H1 (cell line): ENCODE data around the gene ACOX1. TPM values are rescaled to one million over a fixed set of nuclear protein-coding genes. Genes with fewer than 3 reads are reported as not detected.

Source experiments
- CTCF ChIA-PET: fragments of 300-600 bp; sonication (Branson Sonifier 250); formaldehyde crosslinking; loops from one replicate; lab custom pipeline; 2021; ENCODE audit not compliant: partially characterized antibody; lab: Charles Lee
- POLR2A ChIA-PET: fragments of 300-600 bp; sonication (Branson Sonifier 250); formaldehyde crosslinking; loops from one replicate; lab custom pipeline; 2021; ENCODE audit warnings: inconsistent platforms; ENCODE audit not compliant: partially characterized antibody; lab: Charles Lee
- DNase-seq, 2 experiments: peaks; one replicate each; pipeline versions ENCODE4 v3.0.0 to v3.0.0-alpha.2; 2010 to 2022; ENCODE audit warnings: low spot score in 2 of 2, low read depth in 1 of 2, mixed read lengths in 1 of 2
- FAIRE-seq: peaks from 2 replicates; lab custom pipeline; 2011; peaks lifted over from hg19 to GRCh38; lab: Jason Lieb, UNC
- H2AFZ ChIP-seq: 2 replicates; pipeline ENCODE4 v1.8.1; 2012; ENCODE audit warnings: low read length, inconsistent platforms
- H2AK5ac ChIP-seq: 2 replicates; pipeline ENCODE4 v1.6.1; 2013; ENCODE audit warnings: low read depth, low read length
- H2BK120ac ChIP-seq: replicated peaks from 2 replicates; pipeline ENCODE3; 2013; ENCODE audit warnings: low read depth, low read length, inconsistent platforms
- H2BK12ac ChIP-seq: 2 replicates; pipeline ENCODE4 v1.6.1; 2013; ENCODE audit warnings: low read depth, low read length
- H2BK15ac ChIP-seq: 2 replicates; pipeline ENCODE4 v1.6.1; 2013; ENCODE audit warnings: low read length
- H2BK20ac ChIP-seq: 2 replicates; pipeline ENCODE4 v1.6.1; 2013; ENCODE audit warnings: low read length
- H2BK5ac ChIP-seq: 2 replicates; pipeline ENCODE4 v1.6.1; 2013; ENCODE audit warnings: low read depth, low read length
- H3K14ac ChIP-seq: 2 replicates; pipeline ENCODE4 v1.6.1; 2013; ENCODE audit warnings: inconsistent platforms; ENCODE audit not compliant: insufficient read length
- H3K18ac ChIP-seq: 2 replicates; pipeline ENCODE4 v1.6.1; 2013; ENCODE audit warnings: low read length; ENCODE audit errors: extremely low read depth
- H3K23ac ChIP-seq: 2 replicates; pipeline ENCODE4 v1.6.1; 2013; ENCODE audit warnings: inconsistent platforms; ENCODE audit not compliant: insufficient read length
- H3K23me2 ChIP-seq: 2 replicates; pipeline ENCODE4 v1.6.1; 2013; ENCODE audit warnings: low read depth, low read length
- H3K27ac ChIP-seq: 2 replicates; pipeline ENCODE4 v1.6.1; 2011; ENCODE audit warnings: low read depth, low read length, inconsistent platforms
- H3K27me3 ChIP-seq, 4 experiments: replicated peaks in 1 of 4; 1 replicate in 1 of 4; 2 replicates in 3 of 4; pipeline versions ENCODE4 v1.6.1 to v1.8.1; 2011 to 2013; ENCODE audit warnings: low read length in 3 of 4, mild to moderate bottlenecking in 3 of 4, inconsistent platforms in 2 of 4, mixed read lengths in 2 of 4, moderate library complexity in 1 of 4; ENCODE audit not compliant: control insufficient read depth in 3 of 4, insufficient read depth in 3 of 4; ENCODE audit errors: extremely low read depth in 1 of 4
- H3K36me3 ChIP-seq, 4 experiments: 2 replicates each; pipeline versions ENCODE4 v1.6.1 to v1.8.1; 2011 to 2013; ENCODE audit warnings: mild to moderate bottlenecking in 4 of 4, low read length in 3 of 4, moderate library complexity in 2 of 4, control low read depth in 1 of 4, inconsistent platforms in 1 of 4; ENCODE audit not compliant: insufficient read depth in 4 of 4, control insufficient read depth in 2 of 4
- H3K4ac ChIP-seq: replicated peaks from 2 replicates; pipeline ENCODE3; 2013; ENCODE audit warnings: low read length, low read depth, mixed read lengths, inconsistent platforms; ENCODE audit not compliant: insufficient read length
- H3K4me1 ChIP-seq, 4 experiments: replicated peaks in 1 of 4; 1 replicate in 1 of 4; 2 replicates in 3 of 4; pipeline versions ENCODE4 v1.6.1 to v1.8.1; 2011 to 2013; ENCODE audit warnings: low read length in 3 of 4, inconsistent platforms in 2 of 4, mixed read lengths in 1 of 4; ENCODE audit not compliant: insufficient read depth in 4 of 4, control insufficient read depth in 3 of 4
- H3K4me2 ChIP-seq, 2 experiments: 2 replicates each; pipeline versions ENCODE4 v1.6.1 to v1.8.1; 2011 to 2013; ENCODE audit warnings: low read depth in 2 of 2, low read length in 2 of 2, control low read depth in 1 of 2, inconsistent platforms in 1 of 2, mild to moderate bottlenecking in 1 of 2; ENCODE audit not compliant: insufficient read depth in 1 of 2
- H3K4me3 ChIP-seq, 4 experiments: fragments of 200-600, 300-600 bp in 1 of 4; sonication (generic), shearing (Covaris generic), sonication (Bioruptor Twin) in 1 of 4; 2 replicates each; pipeline versions ENCODE4 v1.5.1 to v1.8.1; 2011 to 2016; ENCODE audit warnings: low read length in 4 of 4, low read depth in 3 of 4, control low read depth in 2 of 4, inconsistent platforms in 2 of 4, mild to moderate bottlenecking in 2 of 4, mixed read lengths in 1 of 4, moderate library complexity in 1 of 4; ENCODE audit not compliant: insufficient read depth in 2 of 4; ENCODE audit errors: extremely low read depth in 1 of 4
- H3K56ac ChIP-seq: replicated peaks from 2 replicates; pipeline ENCODE3; 2013; ENCODE audit warnings: low read depth, mild to moderate bottlenecking, mixed read lengths, low read length, inconsistent platforms; ENCODE audit not compliant: insufficient read length
- H3K79me1 ChIP-seq: 2 replicates; pipeline ENCODE4 v1.6.1; 2013; ENCODE audit warnings: low read depth, low read length, control low read depth
- H3K79me2 ChIP-seq, 2 experiments: 2 replicates each; pipeline versions ENCODE4 v1.6.1 to v1.8.1; 2012 to 2013; ENCODE audit warnings: low read length in 2 of 2, mild to moderate bottlenecking in 2 of 2, inconsistent platforms in 1 of 2; ENCODE audit not compliant: insufficient read depth in 2 of 2, control insufficient read depth in 1 of 2
- H3K9ac ChIP-seq, 4 experiments: replicated peaks in 1 of 4; 1 replicate in 1 of 4; 2 replicates in 3 of 4; pipeline versions ENCODE4 v1.6.1 to v1.8.1; 2011 to 2013; ENCODE audit warnings: low read depth in 3 of 4, low read length in 3 of 4, control low read depth in 2 of 4, mild to moderate bottlenecking in 2 of 4, moderate library complexity in 2 of 4, inconsistent platforms in 1 of 4; ENCODE audit errors: extremely low read depth in 1 of 4
- H3K9me3 ChIP-seq, 2 experiments: 2 replicates each; pipeline versions ENCODE4 v1.6.1 to v1.8.1; 2012 to 2013; ENCODE audit warnings: mild to moderate bottlenecking in 2 of 2, moderate library complexity in 2 of 2, control low read depth in 1 of 2, inconsistent platforms in 1 of 2, low read depth in 1 of 2, low read length in 1 of 2, mixed read lengths in 1 of 2; ENCODE audit not compliant: insufficient read depth in 2 of 2
- H4K20me1 ChIP-seq, 2 experiments: replicated peaks in 1 of 2; 2 replicates each; pipeline versions ENCODE3 to v1.8.1; 2011 to 2013; ENCODE audit warnings: inconsistent platforms in 2 of 2, low read length in 2 of 2, mild to moderate bottlenecking in 1 of 2; ENCODE audit not compliant: insufficient read depth in 2 of 2, control insufficient read depth in 1 of 2
- H4K5ac ChIP-seq: 2 replicates; pipeline ENCODE4 v1.6.1; 2013; ENCODE audit warnings: low read length, low read depth, mixed read lengths, inconsistent platforms; ENCODE audit not compliant: insufficient read length
- H4K8ac ChIP-seq: 2 replicates; pipeline ENCODE4 v1.8.0; 2013; ENCODE audit warnings: mild to moderate bottlenecking, moderate library complexity, low read length, inconsistent platforms; ENCODE audit not compliant: insufficient read depth; ENCODE audit errors: extremely low read depth
- H4K91ac ChIP-seq: replicated peaks from 2 replicates; pipeline ENCODE3; 2013; ENCODE audit warnings: low read length, mixed read lengths, inconsistent platforms; ENCODE audit not compliant: insufficient read length
- ASH2L ChIP-seq: fragments of 200-600, 300-600 bp; sonication (generic); IDR thresholded peaks from one replicate; pipeline ENCODE4 v1.7.1; 2017; ENCODE audit warnings: low read length
- BRCA1 ChIP-seq: IDR thresholded peaks from 2 replicates; pipeline ENCODE4 v1.6.1; 2012; ENCODE audit warnings: low read depth, low read length, improper control_type of control experiment
- CTBP2 ChIP-seq: IDR thresholded peaks from 2 replicates; pipeline ENCODE4 v1.7.0; 2011; ENCODE audit warnings: borderline replicate concordance, mild to moderate bottlenecking, moderate library complexity, mixed read lengths, low read length; ENCODE audit not compliant: insufficient read depth, insufficient read length
- GABPA ChIP-seq: IDR thresholded peaks from 2 replicates; pipeline ENCODE4 v1.6.1; 2011; ENCODE audit warnings: mild to moderate bottlenecking, low read length, moderate library complexity, borderline replicate concordance; ENCODE audit not compliant: insufficient read depth
- HDAC6 ChIP-seq: IDR thresholded peaks from one replicate; pipeline ENCODE4 v1.7.1; 2012; ENCODE audit warnings: low read depth, mild to moderate bottlenecking, inconsistent platforms, low read length, moderate library complexity
- JUN ChIP-seq: IDR thresholded peaks from 2 replicates; pipeline ENCODE4 v1.6.1; 2011; ENCODE audit warnings: low read depth, mild to moderate bottlenecking, improper control_type of control experiment, low read length
- NANOG ChIP-seq: IDR thresholded peaks from 2 replicates; pipeline ENCODE4 v1.6.1; 2011; ENCODE audit warnings: low read length, low read depth, mild to moderate bottlenecking, inconsistent platforms; ENCODE audit not compliant: insufficient read depth, poor library complexity, severe bottlenecking
- RBBP5 ChIP-seq: IDR thresholded peaks from 2 replicates; pipeline ENCODE4 v1.7.1; 2012; ENCODE audit warnings: low read depth, mild to moderate bottlenecking, inconsistent platforms, low read length, moderate library complexity, borderline replicate concordance
- TAF7 ChIP-seq: optimal IDR thresholded peaks from 2 replicates; pipeline ENCODE3; 2011; ENCODE audit warnings: low read depth, mild to moderate bottlenecking, inconsistent platforms, low read length, moderate library complexity, borderline replicate concordance
- WGBS, 2 experiments: shearing (Covaris generic) in 1 of 2; methylation state at CpG; one replicate each; pipeline versions ENCODE4 v1.1.6 to v1.1.7; 2013 to 2015; ENCODE audit warnings: low lambda C conversion rate in 2 of 2, mixed read lengths in 2 of 2, inconsistent platforms in 1 of 2, low coverage in 1 of 2, missing lambda C conversion rate in 1 of 2; ENCODE audit not compliant: insufficient replicate concordance in 2 of 2, insufficient coverage in 1 of 2, insufficient read length in 1 of 2; ENCODE audit errors: extremely low coverage in 1 of 2, missing lambda C conversion rate in 1 of 2; 5-methylcytosine and 5-hydroxymethylcytosine counted together
- polyA plus RNA-seq, 7 experiments: library from polyadenylated mRNA; depleted of rRNA in 3 of 7; stranded (reverse) in 5 of 7; unstranded in 2 of 7; fragments of >200 nt in 5 of 7; fragments of 200-250 nt in 2 of 7; gene quantifications; 1 replicate in 5 of 7; 2 replicates in 1 of 7; 4 replicates in 1 of 7; pipeline versions ENCODE4 v1.2.1 to v1.2.3, GENCODE V29; 2011 to 2013; ENCODE audit warnings: missing spikeins in 2 of 7, mixed read lengths in 2 of 7
- total RNA-seq: library from RNA; stranded (reverse); fragmentation: NEBNext Ultra II Directional; extraction: Animal tissue kit (Norgen Biotek cat#: 25700); gene quantifications from 2 replicates; pipeline ENCODE4 v1.2.1, GENCODE V29; 2021
- TF ChIP-seq, protein P1 (sequence below): IDR thresholded peaks from 2 replicates; pipeline ENCODE4 v1.6.1; 2011; ENCODE audit warnings: low read depth, mild to moderate bottlenecking, low read length; ENCODE audit not compliant: insufficient read depth
- TF ChIP-seq, protein P2 (sequence below): IDR thresholded peaks from 2 replicates; pipeline ENCODE4 v1.6.1; 2011; ENCODE audit warnings: low read length, improper control_type of control experiment

ACOX1 gene
- total and polyA plus RNA-seq, 2 of the 8 experiments (the other 6 are each of a cell fraction or from before 2014, with no cell fraction given) = 10.5 to 30.4 TPM

DNA sequence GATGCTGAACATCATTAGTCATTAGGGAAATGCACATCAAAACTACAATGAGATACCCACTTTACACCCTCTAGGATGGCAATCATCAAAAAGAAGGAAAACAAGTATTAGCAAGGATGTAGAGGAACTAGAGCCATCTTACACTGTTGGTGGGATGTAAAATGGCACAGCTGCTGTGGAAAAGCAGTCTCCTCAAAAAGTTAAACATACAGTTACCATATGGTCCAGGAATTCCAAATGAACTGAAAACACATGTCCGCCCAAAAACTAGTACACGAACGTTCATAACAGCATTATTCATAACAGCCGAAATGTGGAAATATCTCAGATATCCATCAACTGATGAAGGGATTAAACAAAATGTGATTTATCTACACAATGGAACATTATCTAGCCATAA is 45.2 kb downstream of the ACOX1 start:
- no peak overlapping the region for H3K4ac ChIP-seq
- H3K23ac ChIP-seq = no peak overlapping the region
- no peak overlapping the region for H3K27ac ChIP-seq
- no peak overlapping the region for H2AFZ ChIP-seq
- H2BK20ac ChIP-seq = no peak overlapping the region
- ChIA-PET CTCF (interaction anchor here (0.8 to 51.3 kb wide), 3 partner anchors 28 to 75 kb away, joined by 4 to 885 read pairs (median 5); partner anchors contain the start of genes ACOX1, CDK3 and TEN1), POLR2A (no interaction called here)
- DNase-seq (no peak), FAIRE-seq (no peak)
- no peak overlapping the region for H2BK15ac ChIP-seq
- H2AK5ac ChIP-seq = no peak overlapping the region
- no peaks in the 10 kb centered on the region for H4K20me1 ChIP-seq
- H3K36me3 ChIP-seq = peaks cover 0 to 6% (median 0%) of the 10 kb centered on the region in 4 experiments; a peak in 2 of 8 replicates
- H3K27me3 ChIP-seq = no peaks in the 10 kb centered on the region
- H2BK12ac ChIP-seq = no peak overlapping the region
- H3K4me1 ChIP-seq = no peaks in the 10 kb centered on the region
- no peak overlapping the region for H4K5ac ChIP-seq
- H3K56ac ChIP-seq = no peak overlapping the region
- no peaks in the 10 kb centered on the region for H3K9me3 ChIP-seq
- H3K79me2 ChIP-seq = no peaks in the 10 kb centered on the region
- no peak overlapping the region for H3K18ac ChIP-seq
- no peak overlapping the region for H2BK5ac ChIP-seq
- TF ChIP-seq NANOG = no peak
- TF ChIP-seq BRCA1 = no peak
- TF ChIP-seq, protein P1, sequence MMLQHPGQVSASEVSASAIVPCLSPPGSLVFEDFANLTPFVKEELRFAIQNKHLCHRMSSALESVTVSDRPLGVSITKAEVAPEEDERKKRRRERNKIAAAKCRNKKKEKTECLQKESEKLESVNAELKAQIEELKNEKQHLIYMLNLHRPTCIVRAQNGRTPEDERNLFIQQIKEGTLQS = no peak
- TF ChIP-seq, protein P2, sequence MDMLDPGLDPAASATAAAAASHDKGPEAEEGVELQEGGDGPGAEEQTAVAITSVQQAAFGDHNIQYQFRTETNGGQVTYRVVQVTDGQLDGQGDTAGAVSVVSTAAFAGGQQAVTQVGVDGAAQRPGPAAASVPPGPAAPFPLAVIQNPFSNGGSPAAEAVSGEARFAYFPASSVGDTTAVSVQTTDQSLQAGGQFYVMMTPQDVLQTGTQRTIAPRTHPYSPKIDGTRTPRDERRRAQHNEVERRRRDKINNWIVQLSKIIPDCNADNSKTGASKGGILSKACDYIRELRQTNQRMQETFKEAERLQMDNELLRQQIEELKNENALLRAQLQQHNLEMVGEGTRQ = no peak
- no peak for TF ChIP-seq CTBP2
- TF ChIP-seq TAF7 = no peak
- TF ChIP-seq HDAC6 = no peak
- TF ChIP-seq GABPA = no peak
- no peak for TF ChIP-seq RBBP5
- no peak for TF ChIP-seq JUN
- TF ChIP-seq ASH2L = no peak
- no peak overlapping the region for H4K8ac ChIP-seq
- no peak overlapping the region for H3K4me2 ChIP-seq
- no peak overlapping the region for H2BK120ac ChIP-seq
- no peak overlapping the region for H3K9ac ChIP-seq
- WGBS, 2 experiments = 94% methylated on average over 4 of the region's 4 CpGs; no CpG with 5 or more reads in 1 of the 2 experiments
- H3K23me2 ChIP-seq = no peaks in the 10 kb centered on the region
- H3K79me1 ChIP-seq = no peaks in the 10 kb centered on the region
- no peak overlapping the region for H3K14ac ChIP-seq
- no peak overlapping the region for H4K91ac ChIP-seq
- no peak overlapping the region for H3K4me3 ChIP-seq
